GM12891 (cell line): ENCODE data around the gene VWA7.

Experiments
- PAX5 ChIP-seq: IDR thresholded peaks from 2 replicates; pipeline ENCODE4 v1.6.1; 2011; ENCODE audit warnings: low read length, moderate library complexity, mild to moderate bottlenecking; ENCODE audit not compliant: insufficient read depth, severe bottlenecking
- POLR2A ChIP-seq: IDR thresholded peaks from 2 replicates; pipeline ENCODE4 v1.6.1; 2011; ENCODE audit warnings: low read depth, low read length, control low read depth
- POLR2AphosphoS5 ChIP-seq: IDR thresholded peaks from 2 replicates; pipeline ENCODE4 v1.6.1; 2011; ENCODE audit warnings: low read depth, low read length, control low read depth
- POU2F2 ChIP-seq: IDR thresholded peaks from 2 replicates; pipeline ENCODE4 v1.6.1; 2011; ENCODE audit warnings: low read depth, mild to moderate bottlenecking, control low read depth, low read length, moderate library complexity
- SPI1 ChIP-seq: IDR thresholded peaks from 2 replicates; pipeline ENCODE4 v1.6.1; 2011; ENCODE audit warnings: low read depth, low read length, control low read depth
- TAF1 ChIP-seq: IDR thresholded peaks from 2 replicates; pipeline ENCODE4 v1.6.1; 2011; ENCODE audit warnings: low read depth, low read length, control low read depth

- TF ChIP-seq POLR2A, result no peak
- no peak for TF ChIP-seq POLR2AphosphoS5
- TF ChIP-seq TAF1, result no peak
- TF ChIP-seq SPI1, result no peak
- TF ChIP-seq PAX5, result no peak
- no peak for TF ChIP-seq POU2F2
Measured at GRCh38 chr6:31825553-31825952, 48.4 kb upstream of the VWA7 start.
